HG03095 (cell line): ENCODE measurements around the gene RPS6KA5.

Experiments used
- ATAC-seq: cut with Tn5 transposase; IDR thresholded peaks from one replicate; pipeline ENCODE4 v1.9.1; 2021; ENCODE audit warnings: moderate library complexity; ENCODE audit not compliant: unreplicated experiment

RPS6KA5 gene

GRCh38 chr14:90812109-90812508 is 248.3 kb downstream of the RPS6KA5 start:
- no peak for ATAC-seq

GRCh38 chr14:90811641-90812040 is 248.8 kb downstream of the RPS6KA5 start:
- no peak for ATAC-seq

- ATAC-seq = no peak
Measured at GRCh38 chr14:90810806-90811205, 249.6 kb downstream of the RPS6KA5 start.

- ATAC-seq = no peak
Measured at GRCh38 chr14:90809530-90810312, 250.7 kb downstream of the RPS6KA5 start.

- no peak for ATAC-seq
Measured at GRCh38 chr14:90808759-90809529, 251.5 kb downstream of the RPS6KA5 start.

- ATAC-seq = no peak
Measured at GRCh38 chr14:90807060-90807459, 253.4 kb downstream of the RPS6KA5 start.

GRCh38 chr14:90805662-90806540 is 254.5 kb downstream of the RPS6KA5 start:
- ATAC-seq = no peak

GRCh38 chr14:90805084-90805391 is 255.4 kb downstream of the RPS6KA5 start:
- ATAC-seq = no peak

GRCh38 chr14:90804292-90805083 is 256.0 kb downstream of the RPS6KA5 start:
- no peak for ATAC-seq

- ATAC-seq = no peak
Measured at GRCh38 chr14:90803249-90803648, 257.2 kb downstream of the RPS6KA5 start.

- no peak for ATAC-seq
Measured at GRCh38 chr14:90799420-90799819, 261.0 kb downstream of the RPS6KA5 start.

GRCh38 chr14:90797919-90798318 is 262.5 kb downstream of the RPS6KA5 start:
- no peak for ATAC-seq
